H1 (cell line): ENCODE measurements around the gene USH2A. TPM values are rescaled to one million over a fixed set of nuclear protein-coding genes. Genes with fewer than 3 reads are reported as not detected.

Experiments used
- CTCF ChIA-PET: fragments of 300-600 bp; sonication (Branson Sonifier 250); formaldehyde crosslinking; loops from one replicate; lab custom pipeline; 2021; ENCODE audit not compliant: partially characterized antibody; lab: Charles Lee
- POLR2A ChIA-PET: fragments of 300-600 bp; sonication (Branson Sonifier 250); formaldehyde crosslinking; loops from one replicate; lab custom pipeline; 2021; ENCODE audit warnings: inconsistent platforms; ENCODE audit not compliant: partially characterized antibody; lab: Charles Lee
- DNase-seq, 2 experiments: peaks; one replicate each; pipeline versions ENCODE4 v3.0.0 to v3.0.0-alpha.2; 2010 to 2022; ENCODE audit warnings: low spot score in 2 of 2, low read depth in 1 of 2, mixed read lengths in 1 of 2
- FAIRE-seq: peaks from 2 replicates; lab custom pipeline; 2011; peaks lifted over from hg19 to GRCh38; lab: Jason Lieb, UNC
- H2AFZ ChIP-seq: 2 replicates; pipeline ENCODE4 v1.8.1; 2012; ENCODE audit warnings: low read length, inconsistent platforms
- H2AK5ac ChIP-seq: 2 replicates; pipeline ENCODE4 v1.6.1; 2013; ENCODE audit warnings: low read depth, low read length
- H2BK120ac ChIP-seq: replicated peaks from 2 replicates; pipeline ENCODE3; 2013; ENCODE audit warnings: low read depth, low read length, inconsistent platforms
- H2BK12ac ChIP-seq: 2 replicates; pipeline ENCODE4 v1.6.1; 2013; ENCODE audit warnings: low read depth, low read length
- H2BK15ac ChIP-seq: 2 replicates; pipeline ENCODE4 v1.6.1; 2013; ENCODE audit warnings: low read length
- H2BK20ac ChIP-seq: 2 replicates; pipeline ENCODE4 v1.6.1; 2013; ENCODE audit warnings: low read length
- H2BK5ac ChIP-seq: 2 replicates; pipeline ENCODE4 v1.6.1; 2013; ENCODE audit warnings: low read depth, low read length
- H3K14ac ChIP-seq: 2 replicates; pipeline ENCODE4 v1.6.1; 2013; ENCODE audit warnings: inconsistent platforms; ENCODE audit not compliant: insufficient read length
- H3K18ac ChIP-seq: 2 replicates; pipeline ENCODE4 v1.6.1; 2013; ENCODE audit warnings: low read length; ENCODE audit errors: extremely low read depth
- H3K23ac ChIP-seq: 2 replicates; pipeline ENCODE4 v1.6.1; 2013; ENCODE audit warnings: inconsistent platforms; ENCODE audit not compliant: insufficient read length
- H3K23me2 ChIP-seq: 2 replicates; pipeline ENCODE4 v1.6.1; 2013; ENCODE audit warnings: low read depth, low read length
- H3K27ac ChIP-seq: 2 replicates; pipeline ENCODE4 v1.6.1; 2011; ENCODE audit warnings: low read depth, low read length, inconsistent platforms
- H3K27me3 ChIP-seq, 4 experiments: replicated peaks in 1 of 4; 1 replicate in 1 of 4; 2 replicates in 3 of 4; pipeline versions ENCODE4 v1.6.1 to v1.8.1; 2011 to 2013; ENCODE audit warnings: low read length in 3 of 4, mild to moderate bottlenecking in 3 of 4, inconsistent platforms in 2 of 4, mixed read lengths in 2 of 4, moderate library complexity in 1 of 4; ENCODE audit not compliant: control insufficient read depth in 3 of 4, insufficient read depth in 3 of 4; ENCODE audit errors: extremely low read depth in 1 of 4
- H3K36me3 ChIP-seq, 4 experiments: 2 replicates each; pipeline versions ENCODE4 v1.6.1 to v1.8.1; 2011 to 2013; ENCODE audit warnings: mild to moderate bottlenecking in 4 of 4, low read length in 3 of 4, moderate library complexity in 2 of 4, control low read depth in 1 of 4, inconsistent platforms in 1 of 4; ENCODE audit not compliant: insufficient read depth in 4 of 4, control insufficient read depth in 2 of 4
- H3K4ac ChIP-seq: replicated peaks from 2 replicates; pipeline ENCODE3; 2013; ENCODE audit warnings: low read length, low read depth, mixed read lengths, inconsistent platforms; ENCODE audit not compliant: insufficient read length
- H3K4me1 ChIP-seq, 4 experiments: replicated peaks in 1 of 4; 1 replicate in 1 of 4; 2 replicates in 3 of 4; pipeline versions ENCODE4 v1.6.1 to v1.8.1; 2011 to 2013; ENCODE audit warnings: low read length in 3 of 4, inconsistent platforms in 2 of 4, mixed read lengths in 1 of 4; ENCODE audit not compliant: insufficient read depth in 4 of 4, control insufficient read depth in 3 of 4
- H3K4me2 ChIP-seq, 2 experiments: 2 replicates each; pipeline versions ENCODE4 v1.6.1 to v1.8.1; 2011 to 2013; ENCODE audit warnings: low read depth in 2 of 2, low read length in 2 of 2, control low read depth in 1 of 2, inconsistent platforms in 1 of 2, mild to moderate bottlenecking in 1 of 2; ENCODE audit not compliant: insufficient read depth in 1 of 2
- H3K4me3 ChIP-seq, 4 experiments: fragments of 200-600, 300-600 bp in 1 of 4; sonication (generic), shearing (Covaris generic), sonication (Bioruptor Twin) in 1 of 4; 2 replicates each; pipeline versions ENCODE4 v1.5.1 to v1.8.1; 2011 to 2016; ENCODE audit warnings: low read length in 4 of 4, low read depth in 3 of 4, control low read depth in 2 of 4, inconsistent platforms in 2 of 4, mild to moderate bottlenecking in 2 of 4, mixed read lengths in 1 of 4, moderate library complexity in 1 of 4; ENCODE audit not compliant: insufficient read depth in 2 of 4; ENCODE audit errors: extremely low read depth in 1 of 4
- H3K56ac ChIP-seq: replicated peaks from 2 replicates; pipeline ENCODE3; 2013; ENCODE audit warnings: low read depth, mild to moderate bottlenecking, mixed read lengths, low read length, inconsistent platforms; ENCODE audit not compliant: insufficient read length
- H3K79me1 ChIP-seq: 2 replicates; pipeline ENCODE4 v1.6.1; 2013; ENCODE audit warnings: low read depth, low read length, control low read depth
- H3K79me2 ChIP-seq, 2 experiments: 2 replicates each; pipeline versions ENCODE4 v1.6.1 to v1.8.1; 2012 to 2013; ENCODE audit warnings: low read length in 2 of 2, mild to moderate bottlenecking in 2 of 2, inconsistent platforms in 1 of 2; ENCODE audit not compliant: insufficient read depth in 2 of 2, control insufficient read depth in 1 of 2
- H3K9ac ChIP-seq, 4 experiments: replicated peaks in 1 of 4; 1 replicate in 1 of 4; 2 replicates in 3 of 4; pipeline versions ENCODE4 v1.6.1 to v1.8.1; 2011 to 2013; ENCODE audit warnings: low read depth in 3 of 4, low read length in 3 of 4, control low read depth in 2 of 4, mild to moderate bottlenecking in 2 of 4, moderate library complexity in 2 of 4, inconsistent platforms in 1 of 4; ENCODE audit errors: extremely low read depth in 1 of 4
- H3K9me3 ChIP-seq, 2 experiments: 2 replicates each; pipeline versions ENCODE4 v1.6.1 to v1.8.1; 2012 to 2013; ENCODE audit warnings: mild to moderate bottlenecking in 2 of 2, moderate library complexity in 2 of 2, control low read depth in 1 of 2, inconsistent platforms in 1 of 2, low read depth in 1 of 2, low read length in 1 of 2, mixed read lengths in 1 of 2; ENCODE audit not compliant: insufficient read depth in 2 of 2
- H4K20me1 ChIP-seq, 2 experiments: replicated peaks in 1 of 2; 2 replicates each; pipeline versions ENCODE3 to v1.8.1; 2011 to 2013; ENCODE audit warnings: inconsistent platforms in 2 of 2, low read length in 2 of 2, mild to moderate bottlenecking in 1 of 2; ENCODE audit not compliant: insufficient read depth in 2 of 2, control insufficient read depth in 1 of 2
- H4K5ac ChIP-seq: 2 replicates; pipeline ENCODE4 v1.6.1; 2013; ENCODE audit warnings: low read length, low read depth, mixed read lengths, inconsistent platforms; ENCODE audit not compliant: insufficient read length
- H4K8ac ChIP-seq: 2 replicates; pipeline ENCODE4 v1.8.0; 2013; ENCODE audit warnings: mild to moderate bottlenecking, moderate library complexity, low read length, inconsistent platforms; ENCODE audit not compliant: insufficient read depth; ENCODE audit errors: extremely low read depth
- H4K91ac ChIP-seq: replicated peaks from 2 replicates; pipeline ENCODE3; 2013; ENCODE audit warnings: low read length, mixed read lengths, inconsistent platforms; ENCODE audit not compliant: insufficient read length
- RAD21 ChIP-seq, 2 experiments: IDR thresholded peaks in 1 of 2; conservative IDR thresholded peaks in 1 of 2; 2 replicates each; pipeline ENCODE4 v1.6.1; 2011; ENCODE audit warnings: low read depth in 2 of 2, low read length in 2 of 2, improper control_type of control experiment in 1 of 2, inconsistent platforms in 1 of 2, mild to moderate bottlenecking in 1 of 2, moderate library complexity in 1 of 2
- USF2 ChIP-seq: IDR thresholded peaks from 2 replicates; pipeline ENCODE4 v1.6.1; 2011; ENCODE audit warnings: low read length, improper control_type of control experiment
- WGBS, 2 experiments: shearing (Covaris generic) in 1 of 2; methylation state at CpG; one replicate each; pipeline versions ENCODE4 v1.1.6 to v1.1.7; 2013 to 2015; ENCODE audit warnings: low lambda C conversion rate in 2 of 2, mixed read lengths in 2 of 2, inconsistent platforms in 1 of 2, low coverage in 1 of 2, missing lambda C conversion rate in 1 of 2; ENCODE audit not compliant: insufficient replicate concordance in 2 of 2, insufficient coverage in 1 of 2, insufficient read length in 1 of 2; ENCODE audit errors: extremely low coverage in 1 of 2, missing lambda C conversion rate in 1 of 2; 5-methylcytosine and 5-hydroxymethylcytosine counted together
- polyA plus RNA-seq, 7 experiments: library from polyadenylated mRNA; depleted of rRNA in 3 of 7; stranded (reverse) in 5 of 7; unstranded in 2 of 7; fragments of >200 nt in 5 of 7; fragments of 200-250 nt in 2 of 7; gene quantifications; 1 replicate in 5 of 7; 2 replicates in 1 of 7; 4 replicates in 1 of 7; pipeline versions ENCODE4 v1.2.1 to v1.2.3, GENCODE V29; 2011 to 2013; ENCODE audit warnings: missing spikeins in 2 of 7, mixed read lengths in 2 of 7
- total RNA-seq: library from RNA; stranded (reverse); fragmentation: NEBNext Ultra II Directional; extraction: Animal tissue kit (Norgen Biotek cat#: 25700); gene quantifications from 2 replicates; pipeline ENCODE4 v1.2.1, GENCODE V29; 2021
- TF ChIP-seq, protein P1 (sequence below), 3 experiments: IDR thresholded peaks; 1 replicate in 2 of 3; 2 replicates in 1 of 3; pipeline versions ENCODE4 v1.5.1 to v1.6.1; 2011; ENCODE audit warnings: low read length in 3 of 3, mild to moderate bottlenecking in 3 of 3, inconsistent platforms in 2 of 3, low read depth in 1 of 3, moderate library complexity in 1 of 3; ENCODE audit not compliant: insufficient read depth in 1 of 3; ENCODE audit errors: control extremely low read depth in 1 of 3
- TF ChIP-seq, protein P2 (sequence below): IDR thresholded peaks from 2 replicates; pipeline ENCODE4 v1.6.1; 2012; ENCODE audit warnings: inconsistent platforms

USH2A gene
- total and polyA plus RNA-seq, 2 of the 8 experiments (the other 6 are each of a cell fraction or from before 2014, with no cell fraction given), result 0.02 to 0.17 TPM

GRCh38 chr1:215888159-215888558 lies 535.1 kb downstream of the USH2A start:
- no peaks in the 10 kb centered on the region for H3K27me3 ChIP-seq
- no peak overlapping the region for H2AFZ ChIP-seq
- no peak overlapping the region for H3K4me2 ChIP-seq
- no peak overlapping the region for H3K4me3 ChIP-seq
- H3K27ac ChIP-seq, result no peak overlapping the region
- no peaks in the 10 kb centered on the region for H3K79me1 ChIP-seq
- H3K9me3 ChIP-seq, result no peaks in the 10 kb centered on the region
- CTCF ChIA-PET, result interaction anchor here (0.6 to 2.2 kb wide), 2 partner anchors 41 to 178 kb away, joined by 4 to 8 read pairs; no protein-coding TSS in a partner anchor
- TF ChIP-seq USF2 (no peak), RAD21 (IDR thresholded peaks at IDR 0.05 in 1 of 2, conservative IDR thresholded peaks at IDR 0.05 in 1 of 2; ENCODE audit: low read depth in 2 of 2, low read length in 2 of 2) (peak; percentile 37 to 49; a peak in 3 of 4 replicates)
- TF ChIP-seq, protein P1, sequence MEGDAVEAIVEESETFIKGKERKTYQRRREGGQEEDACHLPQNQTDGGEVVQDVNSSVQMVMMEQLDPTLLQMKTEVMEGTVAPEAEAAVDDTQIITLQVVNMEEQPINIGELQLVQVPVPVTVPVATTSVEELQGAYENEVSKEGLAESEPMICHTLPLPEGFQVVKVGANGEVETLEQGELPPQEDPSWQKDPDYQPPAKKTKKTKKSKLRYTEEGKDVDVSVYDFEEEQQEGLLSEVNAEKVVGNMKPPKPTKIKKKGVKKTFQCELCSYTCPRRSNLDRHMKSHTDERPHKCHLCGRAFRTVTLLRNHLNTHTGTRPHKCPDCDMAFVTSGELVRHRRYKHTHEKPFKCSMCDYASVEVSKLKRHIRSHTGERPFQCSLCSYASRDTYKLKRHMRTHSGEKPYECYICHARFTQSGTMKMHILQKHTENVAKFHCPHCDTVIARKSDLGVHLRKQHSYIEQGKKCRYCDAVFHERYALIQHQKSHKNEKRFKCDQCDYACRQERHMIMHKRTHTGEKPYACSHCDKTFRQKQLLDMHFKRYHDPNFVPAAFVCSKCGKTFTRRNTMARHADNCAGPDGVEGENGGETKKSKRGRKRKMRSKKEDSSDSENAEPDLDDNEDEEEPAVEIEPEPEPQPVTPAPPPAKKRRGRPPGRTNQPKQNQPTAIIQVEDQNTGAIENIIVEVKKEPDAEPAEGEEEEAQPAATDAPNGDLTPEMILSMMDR (IDR thresholded peaks at IDR 0.05; ENCODE audit: control extremely low read depth in 1 of 3, insufficient read depth in 1 of 3, low read depth in 1 of 3, low read length in 3 of 3), result peak in 1 of 3 experiments; percentile 15; a peak in 2 of 4 replicates
- TF ChIP-seq, protein P2, sequence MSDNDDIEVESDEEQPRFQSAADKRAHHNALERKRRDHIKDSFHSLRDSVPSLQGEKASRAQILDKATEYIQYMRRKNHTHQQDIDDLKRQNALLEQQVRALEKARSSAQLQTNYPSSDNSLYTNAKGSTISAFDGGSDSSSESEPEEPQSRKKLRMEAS, result no peak
- TF ChIP-seq, all 59 proteins: peak for 2
- 86% methylated on average over 6 of the region's 6 CpGs; no CpG with 5 or more reads in 1 of the 2 experiments for WGBS, 2 experiments
- no peak for FAIRE-seq
- no peak overlapping the region for H2BK120ac ChIP-seq
- no peaks in the 10 kb centered on the region for H3K79me2 ChIP-seq
- H2BK15ac ChIP-seq, result no peak overlapping the region
- H3K4me1 ChIP-seq, result no peaks in the 10 kb centered on the region
- H3K23me2 ChIP-seq, result no peaks in the 10 kb centered on the region
- no peak overlapping the region for H2AK5ac ChIP-seq
- no peak overlapping the region for H2BK12ac ChIP-seq
- no peak overlapping the region for H3K23ac ChIP-seq
- H3K14ac ChIP-seq, result no peak overlapping the region
- no peaks in the 10 kb centered on the region for H3K36me3 ChIP-seq
- H2BK20ac ChIP-seq, result no peak overlapping the region
- H4K5ac ChIP-seq, result no peak overlapping the region
- no peak overlapping the region for H2BK5ac ChIP-seq
- no peak overlapping the region for H3K18ac ChIP-seq
- POLR2A ChIA-PET, result no interaction called here
- no peak overlapping the region for H3K4ac ChIP-seq
- no peak overlapping the region for H3K56ac ChIP-seq
- no peak overlapping the region for H3K9ac ChIP-seq
- no peak overlapping the region for H4K91ac ChIP-seq
- no peaks in the 10 kb centered on the region for H4K20me1 ChIP-seq
- H4K8ac ChIP-seq, result no peak overlapping the region
- DNase-seq, result no peak
